Measurements from ENCODE around the gene NR2F2. TPM values are rescaled to one million over a fixed set of nuclear protein-coding genes. Genes with fewer than 3 reads are reported as not detected.

NR2F2 gene
- total RNA-seq = not detected

DNA sequence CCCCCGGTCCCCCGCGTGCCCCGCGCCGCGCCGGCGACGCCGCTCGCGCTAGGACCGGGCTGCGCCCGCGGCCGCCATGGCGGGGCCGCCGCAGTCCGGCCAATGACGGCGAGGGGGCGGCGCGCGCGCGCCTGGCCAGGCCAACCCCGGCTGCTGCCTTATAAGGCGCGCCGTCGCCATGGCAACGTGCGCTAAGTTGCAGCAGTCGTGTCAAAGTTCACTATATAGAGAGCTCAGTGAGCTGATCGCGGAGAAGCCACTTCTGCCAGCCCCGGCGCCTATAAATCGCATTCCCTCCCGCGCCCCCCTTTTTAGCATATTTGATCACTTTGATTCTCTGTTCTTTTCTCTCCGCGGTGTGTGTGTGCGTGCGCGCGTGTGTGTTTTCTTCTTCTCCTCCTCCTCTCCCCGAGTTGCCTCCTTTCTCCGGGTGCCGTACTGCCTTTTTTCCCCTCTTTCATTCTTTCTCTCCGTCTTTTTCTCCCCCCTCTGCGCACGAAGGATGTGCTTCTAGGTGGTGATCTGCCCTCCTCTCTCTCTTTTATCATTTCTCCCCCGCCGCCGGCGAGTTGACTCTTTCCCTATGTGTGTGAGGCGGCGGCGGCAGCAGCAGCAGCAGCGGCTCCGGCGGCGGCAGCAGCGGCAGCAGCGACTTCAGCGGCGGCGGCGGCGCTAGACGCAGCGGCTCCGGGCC lies at the start of gene NR2F2:
NR2F2 (plus strand) TSS at position 251 of the 694 bp plus-strand sequence. CDS start 1,406 bp downstream, outside the sequence.
- peaks cover 77% of the 10 kb centered on the region for H3K27me3 Mint-ChIP-seq
- H3K9me3 Mint-ChIP-seq = peaks cover 4% of the 10 kb centered on the region
- peak; percentile 64 for DNase-seq
- POLR2A ChIA-PET = no interaction called here
- ATAC-seq (ENCODE audit: low read depth) = peak; percentile 80
- peaks cover 18% of the 10 kb centered on the region for H3K4me1 Mint-ChIP-seq
- H3K27ac Mint-ChIP-seq = peak within 1 kb of the TSS; percentile 74
- peaks cover 9% of the 10 kb centered on the region for H3K36me3 Mint-ChIP-seq
- peak within 1 kb of the TSS; percentile 74 for H3K4me3 Mint-ChIP-seq

DNA sequence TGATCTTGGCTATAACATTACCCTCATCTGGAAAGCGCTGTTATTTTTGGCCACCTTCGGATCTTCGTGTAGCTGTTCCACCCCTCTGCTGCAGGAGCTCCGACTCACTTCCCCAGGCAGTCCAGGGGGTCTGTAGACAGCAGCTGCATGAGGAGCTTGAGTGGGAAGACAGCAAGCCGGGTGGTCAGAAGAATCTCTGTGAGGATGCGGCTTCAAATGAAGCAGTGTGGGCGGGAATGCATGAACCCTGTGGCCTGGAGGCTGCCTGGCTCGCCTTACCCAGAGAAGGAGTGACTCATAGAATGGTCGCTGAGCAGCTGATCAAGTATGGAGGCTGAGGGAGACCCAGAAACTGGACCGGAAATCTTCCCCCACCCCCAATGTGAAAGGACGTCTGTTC lies 45.2 kb upstream of the NR2F2 start:
- no peaks in the 10 kb centered on the region for H3K36me3 Mint-ChIP-seq
- no peak overlapping the region for H3K27ac Mint-ChIP-seq
- DNase-seq = no peak
- H3K9me3 Mint-ChIP-seq = peaks cover 2% of the 10 kb centered on the region
- POLR2A ChIA-PET = no interaction called here
- ATAC-seq (ENCODE audit: low read depth) = no peak
- no peaks in the 10 kb centered on the region for H3K27me3 Mint-ChIP-seq
- no peak overlapping the region for H3K4me3 Mint-ChIP-seq
- no peaks in the 10 kb centered on the region for H3K4me1 Mint-ChIP-seq

DNA sequence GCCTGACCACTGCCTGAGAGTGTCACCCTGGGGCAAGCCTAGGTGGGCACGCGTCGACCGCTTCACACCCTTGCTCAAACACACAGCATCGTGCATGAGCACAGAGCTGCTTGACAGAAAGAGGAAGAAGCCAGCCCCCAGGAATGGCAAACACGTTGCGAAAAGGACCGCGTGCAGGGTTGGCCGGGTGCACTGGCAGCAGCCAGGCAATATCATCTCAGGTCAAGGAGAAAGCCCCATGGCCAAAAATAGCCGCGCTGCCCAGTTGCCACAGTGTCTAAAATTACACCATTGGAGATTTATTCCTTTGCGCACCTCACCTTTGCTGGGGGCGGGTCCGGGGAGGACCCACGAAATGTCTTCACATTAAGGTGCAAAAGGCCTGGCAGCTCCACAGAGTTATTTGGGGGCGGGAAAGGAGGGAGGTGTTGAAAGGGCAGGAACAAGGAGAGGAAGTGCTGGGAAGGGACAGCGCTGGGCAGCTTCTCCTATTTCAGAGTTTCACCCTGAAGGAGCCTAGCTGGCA lies 44.7 kb upstream of the NR2F2 start:
- no peak overlapping the region for H3K27ac Mint-ChIP-seq
- peaks cover 2% of the 10 kb centered on the region for H3K9me3 Mint-ChIP-seq
- DNase-seq = no peak
- no peak for ATAC-seq (ENCODE audit: low read depth)
- POLR2A ChIA-PET = no interaction called here
- peaks cover 2% of the 10 kb centered on the region for H3K27me3 Mint-ChIP-seq
- no peaks in the 10 kb centered on the region for H3K36me3 Mint-ChIP-seq
- no peak overlapping the region for H3K4me3 Mint-ChIP-seq
- H3K4me1 Mint-ChIP-seq = no peaks in the 10 kb centered on the region

DNA sequence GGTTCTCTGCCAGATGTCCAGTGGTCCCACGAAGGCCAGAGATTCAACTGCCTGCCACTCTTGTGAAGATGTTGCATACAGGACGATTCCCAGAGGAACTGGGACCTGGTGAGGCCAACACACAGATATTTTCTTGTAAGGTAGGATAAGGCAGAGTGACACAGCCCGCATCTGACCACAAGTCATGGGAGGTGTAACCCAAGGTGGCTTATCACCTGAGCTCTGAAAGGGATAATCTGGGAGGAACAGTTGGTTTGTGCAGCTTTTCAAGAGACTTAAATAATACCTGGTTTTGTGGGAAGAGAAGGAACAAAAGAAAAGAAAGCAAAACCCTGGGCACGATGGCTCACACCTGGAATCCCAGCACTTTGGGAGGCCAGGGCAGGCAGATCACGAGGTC lies 39.8 kb upstream of the NR2F2 start:
- POLR2A ChIA-PET = no interaction called here
- Mint-ChIP-seq H3K9me3 (peaks cover 2% of the 10 kb centered on the region), H3K4me1 (no peaks in the 10 kb centered on the region)

DNA sequence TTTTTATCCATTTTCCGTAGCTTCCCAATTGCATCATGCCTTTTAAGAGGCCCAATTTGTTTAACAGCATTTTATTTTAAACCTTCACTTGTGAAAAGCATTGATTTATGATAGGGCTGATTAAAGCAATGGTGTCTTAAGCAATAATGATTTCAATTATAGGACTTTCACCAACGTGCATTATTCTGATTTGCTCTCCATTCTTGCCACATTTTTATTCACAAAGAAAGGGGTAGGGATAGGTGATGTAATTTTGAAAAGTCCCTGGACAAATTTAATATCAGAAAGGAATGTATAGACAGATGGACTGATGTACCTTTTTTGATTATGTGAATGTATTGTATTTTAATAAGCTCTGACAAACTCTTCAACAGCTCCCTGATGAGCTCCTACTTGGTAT lies 37.9 kb upstream of the NR2F2 start:
- H3K4me1 Mint-ChIP-seq = no peaks in the 10 kb centered on the region
- H3K27ac Mint-ChIP-seq = no peak overlapping the region
- H3K36me3 Mint-ChIP-seq = no peaks in the 10 kb centered on the region
- POLR2A ChIA-PET = no interaction called here
- H3K4me3 Mint-ChIP-seq = no peak overlapping the region
- peaks cover 2% of the 10 kb centered on the region for H3K9me3 Mint-ChIP-seq
- DNase-seq (no peak), ATAC-seq (ENCODE audit: low read depth) (no peak)
- H3K27me3 Mint-ChIP-seq = peaks cover 2% of the 10 kb centered on the region

More for the DNA sequence above, 39.8 kb upstream of the NR2F2 start:
- H3K27ac Mint-ChIP-seq = no peak overlapping the region
- ATAC-seq (ENCODE audit: low read depth) = no peak
- H3K27me3 Mint-ChIP-seq = peaks cover 2% of the 10 kb centered on the region
- DNase-seq = no peak
- H3K4me3 Mint-ChIP-seq = no peak overlapping the region
- no peaks in the 10 kb centered on the region for H3K36me3 Mint-ChIP-seq

DNA sequence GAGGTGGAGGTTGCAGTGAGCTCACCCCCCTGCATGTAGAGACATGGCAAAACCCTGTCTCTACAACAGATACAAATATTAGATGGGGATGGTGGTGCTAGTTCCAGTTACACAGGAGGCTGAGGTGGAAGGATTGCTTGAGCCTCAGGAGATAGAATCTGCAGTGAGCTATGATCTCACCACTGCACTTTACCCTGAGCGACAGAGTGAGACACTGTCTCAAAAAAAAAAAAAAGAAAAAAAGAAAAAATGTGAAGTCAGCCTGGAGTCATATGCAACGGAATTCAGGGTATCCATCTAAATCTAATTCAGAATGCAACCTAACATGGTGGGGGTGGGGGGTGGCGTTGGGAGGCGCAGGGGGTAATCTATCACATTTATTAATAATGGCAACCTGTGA lies 37.1 kb upstream of the NR2F2 start:
- no peaks in the 10 kb centered on the region for H3K36me3 Mint-ChIP-seq
- no peak for DNase-seq
- no peak for ATAC-seq (ENCODE audit: low read depth)
- H3K4me1 Mint-ChIP-seq = no peaks in the 10 kb centered on the region
- POLR2A ChIA-PET = no interaction called here
- H3K9me3 Mint-ChIP-seq = peaks cover 5% of the 10 kb centered on the region
- peaks cover 2% of the 10 kb centered on the region for H3K27me3 Mint-ChIP-seq
- H3K4me3 Mint-ChIP-seq = no peak overlapping the region
- no peak overlapping the region for H3K27ac Mint-ChIP-seq

DNA sequence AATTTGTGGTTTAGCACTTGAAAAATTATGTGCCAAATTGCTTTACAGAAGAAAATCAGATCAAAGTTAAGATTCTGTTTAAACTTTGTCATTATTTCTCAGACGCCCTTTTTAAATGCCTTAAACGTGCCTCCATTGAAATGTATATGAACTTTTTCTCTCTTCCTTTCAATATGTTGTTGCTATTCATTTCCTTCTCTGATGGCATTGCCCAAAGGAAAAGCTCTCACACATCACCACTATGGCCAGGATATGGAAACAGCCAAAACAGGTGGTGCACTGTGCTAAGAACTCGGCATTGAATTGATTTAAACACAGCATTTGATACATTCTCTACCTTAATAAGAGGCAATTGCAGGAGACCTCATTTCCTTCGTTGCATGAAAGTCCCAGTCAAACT lies 35.7 kb upstream of the NR2F2 start:
- Mint-ChIP-seq H3K9me3 (peaks cover 6% of the 10 kb centered on the region), H3K27me3 (peaks cover 2% of the 10 kb centered on the region), H3K4me1 (no peaks in the 10 kb centered on the region), H3K4me3 (no peak overlapping the region), H3K27ac (no peak overlapping the region), H3K36me3 (no peaks in the 10 kb centered on the region)
- DNase-seq (no peak), ATAC-seq (ENCODE audit: low read depth) (no peak)
- POLR2A ChIA-PET = no interaction called here

DNA sequence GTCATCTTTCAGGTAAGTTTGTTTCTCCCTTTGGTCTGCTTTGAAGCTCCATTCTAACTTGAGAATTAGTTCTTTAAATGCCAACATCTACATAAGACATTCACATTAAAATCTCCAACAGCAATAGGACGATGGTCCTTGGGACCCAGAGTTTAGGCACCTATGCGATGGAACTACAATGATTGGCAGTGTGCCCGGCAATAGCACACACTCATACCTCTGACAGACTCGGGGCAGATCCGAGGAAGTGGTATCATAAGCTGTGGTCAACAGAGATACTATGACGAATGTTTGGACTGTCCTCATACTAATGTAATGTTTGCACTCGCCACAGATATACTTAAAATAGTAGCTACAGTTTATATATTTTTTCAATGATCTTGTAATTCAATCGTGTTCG lies 34.2 kb upstream of the NR2F2 start:
- Mint-ChIP-seq H3K4me1 (no peaks in the 10 kb centered on the region), H3K27me3 (no peaks in the 10 kb centered on the region), H3K4me3 (no peak overlapping the region), H3K27ac (no peak overlapping the region), H3K36me3 (no peaks in the 10 kb centered on the region), H3K9me3 (peaks cover 6% of the 10 kb centered on the region)
- POLR2A ChIA-PET = no interaction called here
- DNase-seq = no peak
- no peak for ATAC-seq (ENCODE audit: low read depth)

DNA sequence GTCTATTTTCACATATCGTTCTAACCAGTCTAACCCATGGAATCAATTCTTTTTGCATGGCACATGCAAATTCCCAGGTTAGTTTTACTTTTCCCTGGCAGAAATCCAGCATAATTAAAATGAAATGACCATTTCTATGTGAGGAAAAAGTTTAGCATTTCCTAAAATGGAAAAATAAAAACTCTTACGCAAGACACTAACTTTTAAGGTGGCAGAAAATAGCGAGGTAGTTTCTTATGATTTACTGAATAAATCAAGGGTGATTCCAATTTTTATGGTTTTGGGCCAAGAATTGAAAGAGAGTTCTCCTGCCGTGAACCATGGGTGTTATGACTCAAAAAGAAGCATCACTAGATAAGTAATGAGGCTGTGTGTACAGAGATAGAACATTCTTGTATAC lies 32.7 kb upstream of the NR2F2 start:
- POLR2A ChIA-PET = no interaction called here
- Mint-ChIP-seq H3K9me3 (peaks cover 4% of the 10 kb centered on the region), H3K4me1 (no peaks in the 10 kb centered on the region)

DNA sequence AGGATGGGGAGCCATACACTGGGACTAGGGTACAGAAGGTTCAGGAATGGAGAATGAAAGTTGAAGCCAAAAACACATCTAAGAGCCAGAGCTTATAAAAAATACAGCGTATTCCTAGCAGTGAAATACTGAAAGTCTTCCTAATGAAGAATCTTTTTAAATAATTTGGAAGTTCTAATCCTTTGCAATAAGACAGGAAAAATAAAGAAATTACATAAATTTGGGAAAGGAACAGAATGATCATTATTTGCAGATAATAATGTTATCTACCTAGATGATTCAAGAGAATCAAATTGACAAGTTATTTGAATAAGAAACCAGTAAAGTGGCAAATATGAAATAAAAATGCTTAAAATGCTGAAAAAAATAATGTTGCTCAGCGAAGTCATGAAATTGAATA lies 32.3 kb upstream of the NR2F2 start:
- Mint-ChIP-seq H3K36me3 (no peaks in the 10 kb centered on the region), H3K4me3 (no peak overlapping the region), H3K4me1 (no peaks in the 10 kb centered on the region), H3K27ac (no peak overlapping the region), H3K27me3 (no peaks in the 10 kb centered on the region), H3K9me3 (peaks cover 4% of the 10 kb centered on the region)
- no peak for ATAC-seq (ENCODE audit: low read depth)
- no peak for DNase-seq
- POLR2A ChIA-PET = no interaction called here

More for the DNA sequence above, 32.7 kb upstream of the NR2F2 start:
- Mint-ChIP-seq H3K36me3 (no peaks in the 10 kb centered on the region), H3K4me3 (no peak overlapping the region), H3K27me3 (no peaks in the 10 kb centered on the region), H3K27ac (no peak overlapping the region)
- no peak for DNase-seq
- ATAC-seq (ENCODE audit: low read depth) = no peak

DNA sequence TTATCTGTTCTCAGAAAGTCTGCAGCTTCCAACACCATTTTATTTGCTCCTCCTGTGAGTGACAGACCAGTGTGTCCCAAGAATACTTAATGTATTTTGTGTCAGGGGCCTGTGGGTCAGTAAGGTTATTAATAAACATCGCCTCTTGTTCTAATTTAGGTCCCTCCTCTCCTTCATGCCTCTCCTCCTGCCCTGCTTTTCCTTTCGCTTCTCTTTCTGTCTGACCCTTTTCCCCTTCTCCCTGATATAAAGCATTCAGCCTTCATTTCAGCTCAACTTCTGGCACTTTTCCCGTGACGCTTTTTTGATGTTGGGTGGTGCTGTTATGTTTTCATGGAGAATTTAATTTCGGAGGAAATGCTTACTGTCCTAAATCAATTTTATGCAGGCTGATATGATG lies 29.7 kb upstream of the NR2F2 start:
- H3K4me3 Mint-ChIP-seq = no peak overlapping the region
- H3K4me1 Mint-ChIP-seq = no peaks in the 10 kb centered on the region
- no peaks in the 10 kb centered on the region for H3K36me3 Mint-ChIP-seq
- no peak for ATAC-seq (ENCODE audit: low read depth)
- DNase-seq = no peak
- H3K27me3 Mint-ChIP-seq = no peaks in the 10 kb centered on the region
- POLR2A ChIA-PET = no interaction called here
- peaks cover 4% of the 10 kb centered on the region for H3K9me3 Mint-ChIP-seq
- no peak overlapping the region for H3K27ac Mint-ChIP-seq

DNA sequence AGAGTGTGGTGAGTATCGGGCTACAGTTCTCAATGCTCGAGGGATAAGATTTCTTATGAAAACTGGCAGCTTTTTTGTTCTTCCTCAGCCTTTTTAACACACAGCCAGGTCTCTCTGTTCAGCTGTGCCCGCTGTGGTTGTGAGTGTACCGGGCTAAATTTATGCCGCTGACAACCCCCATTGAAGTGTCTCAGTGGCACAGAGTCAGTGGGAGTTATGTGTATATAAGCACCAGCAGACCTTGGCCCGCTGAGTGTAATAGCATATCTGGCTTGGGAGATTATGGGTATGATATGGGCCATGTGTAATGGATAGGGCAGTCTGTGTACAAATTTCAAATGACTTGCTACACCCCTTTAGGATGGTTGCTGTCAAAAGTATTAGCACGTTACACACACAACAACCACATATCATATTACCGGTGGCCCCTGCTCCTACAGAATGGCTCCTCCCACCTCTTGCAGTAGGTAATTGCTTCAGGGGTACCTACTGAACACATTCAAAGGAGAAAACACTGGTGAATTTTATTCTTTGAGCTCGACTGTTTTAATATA lies 26.9 kb upstream of the NR2F2 start:
- POLR2A ChIA-PET = no interaction called here
- Mint-ChIP-seq H3K36me3 (no peaks in the 10 kb centered on the region), H3K27ac (no peak overlapping the region), H3K4me3 (no peak overlapping the region), H3K27me3 (no peaks in the 10 kb centered on the region), H3K9me3 (peaks cover 3% of the 10 kb centered on the region), H3K4me1 (no peaks in the 10 kb centered on the region)
- ATAC-seq (ENCODE audit: low read depth) = no peak
- DNase-seq = no peak

DNA sequence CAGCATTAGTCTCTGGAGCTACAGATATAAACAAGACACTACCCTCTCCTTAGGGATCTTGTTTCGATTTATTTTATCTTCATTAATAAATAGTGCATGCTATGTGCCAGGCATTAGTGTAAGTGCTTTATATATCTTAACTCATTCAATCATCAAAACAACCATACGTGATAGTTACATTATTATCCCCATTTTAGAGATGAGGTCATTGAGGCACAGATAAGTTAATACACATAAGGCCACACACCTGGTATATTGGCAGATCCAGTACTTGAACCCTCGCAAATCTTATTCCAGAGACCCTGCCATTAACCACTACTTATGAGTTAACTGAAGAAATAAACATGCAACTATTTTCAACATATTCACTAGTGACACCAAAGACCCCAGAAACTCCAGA lies 25.7 kb upstream of the NR2F2 start:
- Mint-ChIP-seq H3K27me3 (no peaks in the 10 kb centered on the region), H3K36me3 (no peaks in the 10 kb centered on the region), H3K4me1 (no peaks in the 10 kb centered on the region), H3K27ac (no peak overlapping the region), H3K4me3 (no peak overlapping the region), H3K9me3 (peaks cover 2% of the 10 kb centered on the region)
- ATAC-seq (ENCODE audit: low read depth) (no peak), DNase-seq (no peak)
- POLR2A ChIA-PET = no interaction called here

DNA sequence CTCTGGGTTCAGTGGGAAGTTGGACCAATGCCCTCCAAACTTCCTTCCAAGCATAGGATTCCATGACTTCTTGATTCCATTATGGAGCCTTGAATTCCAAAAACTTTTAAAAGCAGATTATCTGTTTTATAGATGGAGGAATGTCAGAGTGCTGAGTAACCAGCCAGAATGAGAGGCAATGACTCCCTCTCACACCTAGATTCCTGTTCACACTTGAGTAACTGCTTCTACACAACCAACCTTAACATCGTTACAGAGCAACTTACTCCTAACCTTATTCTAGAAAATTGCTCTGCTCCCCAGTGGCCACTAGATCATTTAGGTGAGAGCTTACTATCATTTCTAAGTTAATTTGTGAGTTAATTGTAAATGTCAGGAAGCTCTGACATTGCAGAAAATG lies 24.2 kb upstream of the NR2F2 start:
- H3K9me3 Mint-ChIP-seq = peaks cover 2% of the 10 kb centered on the region
- H3K4me1 Mint-ChIP-seq = no peaks in the 10 kb centered on the region
- POLR2A ChIA-PET = no interaction called here
- no peak overlapping the region for H3K4me3 Mint-ChIP-seq
- no peak overlapping the region for H3K27ac Mint-ChIP-seq
- DNase-seq (no peak), ATAC-seq (ENCODE audit: low read depth) (no peak)
- no peaks in the 10 kb centered on the region for H3K36me3 Mint-ChIP-seq
- no peaks in the 10 kb centered on the region for H3K27me3 Mint-ChIP-seq
